GM21619 (cell line): ENCODE results near the gene GMIP.
"Not testable (repeated sequence)": the region's sequence is repeated elsewhere in the genome, so short reads cannot be mapped to it uniquely, and the experiment has no call there.

Experiments
- ATAC-seq: cut with Tn5 transposase; IDR thresholded peaks from one replicate; pipeline ENCODE4 v1.9.1; 2021; ENCODE audit not compliant: unreplicated experiment

Gene GMIP, protein sequence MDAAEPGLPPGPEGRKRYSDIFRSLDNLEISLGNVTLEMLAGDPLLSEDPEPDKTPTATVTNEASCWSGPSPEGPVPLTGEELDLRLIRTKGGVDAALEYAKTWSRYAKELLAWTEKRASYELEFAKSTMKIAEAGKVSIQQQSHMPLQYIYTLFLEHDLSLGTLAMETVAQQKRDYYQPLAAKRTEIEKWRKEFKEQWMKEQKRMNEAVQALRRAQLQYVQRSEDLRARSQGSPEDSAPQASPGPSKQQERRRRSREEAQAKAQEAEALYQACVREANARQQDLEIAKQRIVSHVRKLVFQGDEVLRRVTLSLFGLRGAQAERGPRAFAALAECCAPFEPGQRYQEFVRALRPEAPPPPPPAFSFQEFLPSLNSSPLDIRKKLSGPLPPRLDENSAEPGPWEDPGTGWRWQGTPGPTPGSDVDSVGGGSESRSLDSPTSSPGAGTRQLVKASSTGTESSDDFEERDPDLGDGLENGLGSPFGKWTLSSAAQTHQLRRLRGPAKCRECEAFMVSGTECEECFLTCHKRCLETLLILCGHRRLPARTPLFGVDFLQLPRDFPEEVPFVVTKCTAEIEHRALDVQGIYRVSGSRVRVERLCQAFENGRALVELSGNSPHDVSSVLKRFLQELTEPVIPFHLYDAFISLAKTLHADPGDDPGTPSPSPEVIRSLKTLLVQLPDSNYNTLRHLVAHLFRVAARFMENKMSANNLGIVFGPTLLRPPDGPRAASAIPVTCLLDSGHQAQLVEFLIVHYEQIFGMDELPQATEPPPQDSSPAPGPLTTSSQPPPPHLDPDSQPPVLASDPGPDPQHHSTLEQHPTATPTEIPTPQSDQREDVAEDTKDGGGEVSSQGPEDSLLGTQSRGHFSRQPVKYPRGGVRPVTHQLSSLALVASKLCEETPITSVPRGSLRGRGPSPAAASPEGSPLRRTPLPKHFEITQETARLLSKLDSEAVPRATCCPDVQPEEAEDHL

DNA sequence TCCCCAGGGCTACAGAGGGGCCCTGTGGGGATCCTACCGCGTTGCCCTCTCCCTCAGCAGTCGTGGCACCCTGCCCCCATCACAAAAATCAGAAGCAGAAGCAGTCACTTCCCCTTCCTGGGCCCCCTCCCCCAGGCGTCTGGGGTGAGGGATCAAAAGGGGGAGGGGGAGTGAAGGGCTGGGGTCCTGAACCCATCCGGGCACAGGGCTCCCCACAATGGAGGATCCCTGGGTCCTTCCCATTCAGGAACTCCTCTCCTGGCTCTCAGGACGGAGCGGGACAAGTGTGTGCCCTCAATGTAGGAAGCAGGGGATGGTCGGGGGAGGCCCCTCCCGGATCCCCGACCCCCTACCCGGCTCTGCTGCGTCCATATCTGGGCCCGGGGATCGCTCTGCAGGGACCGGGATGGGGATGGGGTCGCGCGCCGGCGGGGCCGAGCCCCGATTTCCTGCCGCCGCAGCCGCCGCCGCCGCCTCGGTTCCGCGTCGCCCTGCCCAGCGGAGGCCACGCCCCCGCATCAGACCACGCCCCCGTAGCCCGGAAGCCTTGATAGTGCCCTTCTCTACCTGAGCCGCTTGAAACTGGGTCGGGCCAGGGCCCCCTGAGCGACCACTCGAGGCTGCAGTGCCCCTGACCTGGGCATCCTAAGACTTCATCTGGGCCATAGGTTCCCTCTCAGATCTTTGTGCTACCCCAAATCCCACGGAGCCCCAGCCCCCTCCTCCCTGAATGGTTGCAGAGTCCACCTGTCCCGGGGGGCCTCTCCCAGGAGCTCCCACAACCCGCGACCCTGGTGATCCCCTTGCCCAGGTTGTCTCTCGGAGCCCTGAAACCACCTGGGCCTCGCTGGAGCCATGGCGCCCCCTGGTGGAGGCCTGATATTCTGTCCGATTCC is at the start of gene GMIP:
TSS of gene GMIP (minus strand) at position 500 of the 896 bp plus-strand sequence. CDS start at position 372, 128 bp downstream.
- peak; percentile 63 for ATAC-seq

DNA sequence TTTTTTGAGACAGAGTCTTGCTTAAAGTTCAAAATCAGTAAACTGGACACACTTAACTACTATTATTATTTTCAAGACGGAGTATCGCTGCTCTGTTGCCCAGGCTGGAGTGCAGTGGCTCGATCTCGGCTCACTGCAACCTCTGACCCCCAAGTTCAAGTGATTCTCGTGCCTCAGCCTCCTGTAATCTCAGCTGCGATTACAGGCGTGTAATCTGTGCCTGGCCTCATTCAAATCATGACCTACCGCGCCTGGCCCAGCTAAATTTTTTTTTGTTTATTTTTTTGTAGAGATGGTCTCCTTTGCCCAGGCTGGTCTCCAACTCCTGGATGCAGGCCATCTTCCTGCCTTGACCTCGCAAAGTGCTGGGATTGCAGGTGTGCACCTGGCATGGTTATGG is 48.2 kb upstream of the GMIP start:
- no peak for ATAC-seq

GRCh38 chr19:19689023-19689422 is 45.6 kb upstream of the GMIP start:
- not testable (repeated sequence) for ATAC-seq

GRCh38 chr19:19687090-19687489 is 43.6 kb upstream of the GMIP start:
- ATAC-seq, result no peak

DNA sequence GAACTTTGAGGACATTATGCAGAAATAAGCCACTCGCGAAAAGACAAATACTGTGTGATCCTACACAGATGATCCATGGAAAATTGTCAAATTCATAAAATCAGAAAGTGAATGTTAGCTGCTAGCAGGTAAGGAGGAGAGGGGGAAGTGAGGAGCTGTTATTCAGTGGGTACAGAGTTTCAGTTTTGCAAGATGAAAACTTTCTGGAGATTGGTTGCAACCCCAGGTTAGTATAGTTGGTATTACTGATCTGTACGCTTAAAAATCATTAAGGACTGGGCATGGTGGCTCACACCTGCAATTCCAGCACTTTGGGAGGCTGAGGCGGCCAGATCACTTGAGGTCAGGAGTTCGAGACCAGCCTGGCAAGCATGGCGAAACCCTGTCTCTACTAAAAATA is 43.1 kb upstream of the GMIP start:
- ATAC-seq, result no peak

GRCh38 chr19:19686119-19686518 is 42.7 kb upstream of the GMIP start:
- ATAC-seq, result not testable (repeated sequence)

- no peak for ATAC-seq
These were observed 36.0 kb upstream of the GMIP start for GRCh38 chr19:19679176-19680073.

GRCh38 chr19:19677579-19677978 is 34.1 kb upstream of the GMIP start:
- no peak for ATAC-seq

DNA sequence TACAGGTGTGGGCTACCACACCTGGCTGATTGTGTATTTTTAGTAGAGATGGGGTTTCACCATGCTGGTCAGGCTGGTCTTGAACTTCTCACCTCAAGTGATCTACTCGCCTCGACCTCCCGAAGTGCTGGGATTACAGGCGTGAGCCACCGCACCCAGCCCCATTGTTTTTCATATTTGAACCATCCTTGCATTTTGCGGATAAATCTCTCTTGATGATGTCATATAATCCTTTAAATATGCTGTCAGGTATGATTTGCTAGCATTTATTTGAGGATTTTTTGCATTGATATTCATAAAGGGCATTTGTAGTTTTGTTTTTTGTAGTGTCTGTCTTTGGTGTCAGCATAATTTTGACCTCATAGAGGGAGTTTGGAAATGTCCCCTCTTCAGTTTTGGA is 30.9 kb upstream of the GMIP start:
- ATAC-seq, result no peak

DNA sequence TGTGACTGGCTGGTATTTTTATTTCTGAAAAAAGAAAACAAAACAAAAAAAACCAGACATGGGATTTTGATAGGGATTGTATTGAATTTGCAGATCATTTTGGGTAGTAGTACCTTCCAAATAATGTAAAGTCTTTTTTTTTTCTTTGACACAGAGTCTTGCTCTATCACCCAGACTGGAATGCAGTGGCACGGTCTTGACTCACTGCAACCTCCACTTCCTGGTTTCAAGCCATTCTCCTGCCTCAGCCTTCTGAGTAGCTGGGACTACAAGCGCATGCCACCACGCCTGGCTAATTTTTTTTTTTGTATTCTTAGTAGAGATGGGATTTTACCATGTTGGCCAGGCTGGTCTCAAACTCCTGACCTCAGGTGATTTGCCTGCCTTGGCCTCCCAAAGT is 29.4 kb upstream of the GMIP start:
- ATAC-seq, result no peak

DNA sequence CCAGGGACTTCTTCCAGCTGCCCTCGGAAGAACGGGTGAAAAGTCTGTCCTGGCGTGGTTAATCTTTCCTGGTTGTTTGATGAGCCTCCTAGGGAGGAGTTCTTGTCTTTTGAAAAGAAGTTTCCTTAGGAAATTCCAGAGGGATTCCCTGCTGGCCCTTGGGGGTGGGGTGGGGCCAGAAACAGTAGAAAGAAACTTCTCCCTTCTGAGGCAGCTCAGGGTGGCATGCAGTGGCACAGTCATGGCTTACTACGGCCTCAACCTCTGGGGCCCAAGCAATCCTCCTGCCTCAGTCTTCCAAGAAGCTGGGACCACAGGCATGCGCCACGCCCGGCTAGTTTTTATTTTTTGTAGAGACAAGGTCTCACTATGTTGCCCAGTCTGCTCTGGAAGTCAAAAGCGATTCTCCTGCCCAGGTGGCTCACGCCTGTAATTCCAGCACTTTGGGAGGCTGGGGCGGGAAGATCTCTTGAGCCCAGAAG is 26.7 kb upstream of the GMIP start:
- ATAC-seq, result no peak

DNA sequence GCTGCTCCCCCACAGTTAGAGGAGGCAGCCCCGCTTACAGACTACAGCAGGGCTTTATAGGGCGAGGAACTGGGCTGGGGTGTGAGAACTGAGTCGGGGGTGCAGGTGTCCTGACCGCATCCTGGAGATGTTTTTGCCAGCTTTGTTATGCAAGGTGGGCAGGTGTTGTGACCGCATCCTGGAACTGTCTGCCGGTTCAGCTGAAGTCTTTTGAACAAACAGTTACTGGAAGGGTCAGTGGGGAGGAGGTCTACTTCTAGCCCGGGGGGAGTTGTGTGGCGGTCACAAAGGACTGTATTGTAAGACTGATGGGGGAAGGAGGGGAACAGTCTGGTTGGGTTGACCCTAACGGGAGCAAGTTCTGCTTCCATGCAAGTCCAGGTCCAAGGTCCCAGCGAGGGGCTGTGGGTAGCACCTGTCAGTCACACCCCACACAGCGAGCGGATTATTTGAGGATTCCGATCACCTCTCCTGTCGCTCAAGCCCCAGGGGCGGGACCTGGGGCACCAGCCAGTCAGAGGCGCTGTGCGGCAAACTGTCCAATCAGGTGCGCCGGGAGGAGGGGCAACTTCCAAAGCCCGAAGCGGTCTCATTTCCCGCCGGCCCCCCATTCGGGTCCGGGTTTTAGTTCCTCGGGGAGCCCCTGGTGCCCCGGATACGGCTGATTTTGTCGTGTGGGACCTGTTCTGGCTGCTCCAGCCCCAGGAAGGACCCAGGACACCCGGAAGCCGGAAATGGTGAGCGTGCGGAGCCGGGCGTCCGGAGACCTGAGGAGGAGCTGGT is 25.0 kb upstream of the GMIP start, which contains the start of gene ZNF101:
TSS of gene ZNF101 (plus strand) at position 610 of the 783 bp plus-strand sequence. CDS start at position 735, 125 bp downstream.
- peak; percentile 64 for ATAC-seq

DNA sequence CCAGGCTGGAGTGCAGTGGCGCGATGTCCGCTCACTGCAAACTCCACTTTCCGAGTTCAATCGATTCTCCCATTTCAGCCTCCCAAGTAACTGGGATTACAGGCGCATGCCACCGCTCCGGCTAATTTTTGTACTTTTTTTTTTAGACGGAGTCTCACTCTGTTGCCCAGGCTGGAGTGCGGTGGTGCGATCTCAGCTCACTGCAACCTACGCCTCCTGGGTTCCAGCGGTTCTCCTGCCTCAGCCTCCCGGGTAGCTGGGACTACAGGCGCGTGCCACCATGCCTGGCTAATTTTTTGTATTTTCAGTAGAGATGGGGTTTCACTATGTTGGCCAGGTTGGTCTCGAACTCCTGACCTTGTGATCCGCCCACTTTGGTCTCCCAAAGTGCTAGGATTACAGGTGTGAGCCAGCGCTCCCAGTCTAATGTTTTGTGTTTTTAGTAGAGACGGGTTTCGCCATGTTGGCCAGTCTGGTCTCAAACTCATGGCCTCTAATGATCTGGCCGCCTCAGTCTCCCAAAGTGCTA is 22.0 kb upstream of the GMIP start:
- not testable (repeated sequence) for ATAC-seq

DNA sequence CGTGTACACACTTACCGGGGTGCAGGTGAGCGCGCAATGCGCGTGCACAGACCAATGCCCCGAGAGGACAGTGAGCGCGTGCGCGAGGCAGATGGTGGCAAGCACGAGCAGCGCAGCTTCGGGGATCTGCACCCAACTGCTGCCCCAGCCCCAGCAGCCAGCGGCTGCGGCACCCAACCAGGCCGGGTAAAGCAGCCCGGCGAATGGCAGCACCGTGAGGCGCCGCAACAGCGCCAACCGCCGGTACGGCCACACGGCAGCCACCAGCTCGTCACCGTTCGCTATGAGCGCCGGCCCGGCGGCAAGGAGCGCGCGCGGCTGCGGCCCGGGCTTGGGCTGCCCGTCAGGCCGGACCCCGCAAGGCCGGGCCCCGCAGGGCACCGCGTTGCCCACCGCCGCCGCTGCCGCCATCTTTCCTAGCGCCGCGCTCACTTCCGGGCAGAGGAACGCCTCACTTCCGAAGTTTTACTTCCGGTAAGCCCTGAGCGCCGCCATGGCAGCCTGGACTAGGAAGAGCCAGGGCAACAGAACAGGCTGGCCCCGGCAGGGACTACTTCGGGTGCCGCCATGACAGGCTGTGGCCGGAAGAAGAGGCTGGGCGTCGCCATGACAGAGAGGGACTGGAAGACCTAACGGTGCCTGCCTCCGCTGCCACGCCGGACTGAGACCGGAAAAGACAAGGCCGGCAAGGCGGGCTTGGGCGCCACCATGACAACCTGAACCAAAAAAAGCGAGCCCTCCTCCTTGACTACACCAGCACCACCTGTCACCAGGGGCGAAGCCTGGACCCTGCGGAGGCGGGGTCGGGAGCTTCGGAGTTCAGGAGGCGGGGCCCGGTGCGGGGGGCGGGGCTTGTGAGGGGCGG is 20.0 kb upstream of the GMIP start, which contains the start of gene ATP13A1:
TSS of gene ATP13A1 (minus strand) at position 421 of the 865 bp plus-strand sequence. CDS start at position 411, 10 bp downstream.
- ATAC-seq, result peak; percentile 62

GRCh38 chr19:19662871-19663255 is 19.4 kb upstream of the GMIP start:
- ATAC-seq, result no peak

DNA sequence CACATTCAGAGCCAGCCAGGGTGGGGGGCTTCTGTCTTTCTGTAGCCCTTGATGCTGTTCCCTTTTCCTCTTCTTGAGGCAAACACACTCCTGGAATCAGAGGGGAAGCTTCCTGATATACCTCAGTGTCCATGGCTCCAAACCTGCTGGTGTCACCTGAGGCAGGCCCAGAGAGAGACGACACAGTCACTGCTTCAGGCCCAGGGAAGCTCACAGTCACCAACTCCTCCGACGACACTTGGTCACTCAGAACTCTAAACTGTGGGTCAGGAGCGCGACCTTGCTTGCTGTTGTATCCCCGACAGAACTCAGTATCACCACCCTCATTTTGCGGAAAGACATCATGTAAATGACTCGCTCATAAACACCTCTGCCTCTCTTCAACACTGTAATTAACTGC is 18.9 kb upstream of the GMIP start:
- ATAC-seq, result no peak

DNA sequence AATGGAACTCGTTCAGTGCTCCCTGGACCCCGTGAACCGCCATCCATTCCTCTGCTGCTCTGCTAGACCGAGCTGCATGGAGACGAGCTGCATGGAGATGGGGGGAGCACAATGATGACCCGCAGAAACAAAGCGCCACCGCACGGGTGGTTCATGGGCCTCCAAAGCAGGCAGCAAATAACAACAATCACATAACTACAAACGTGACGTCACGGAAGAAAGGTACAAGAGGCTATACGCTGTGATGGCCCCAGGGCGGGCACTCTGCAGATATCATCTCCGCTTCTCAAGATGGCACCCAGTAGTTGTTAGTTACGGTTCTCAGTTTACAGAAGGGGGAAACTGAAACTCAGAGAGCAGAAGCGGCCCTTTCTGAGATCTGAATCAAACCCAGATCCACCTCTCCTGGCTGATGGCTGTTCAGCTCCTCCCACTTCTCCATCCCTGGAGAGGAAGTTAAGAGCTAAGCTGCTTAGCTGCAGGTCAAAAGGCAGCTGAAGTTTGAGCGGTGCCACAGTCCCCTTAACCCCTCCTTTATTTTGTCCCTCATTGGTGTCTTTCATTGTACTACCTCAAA is 18.3 kb upstream of the GMIP start:
- peak; percentile 42 for ATAC-seq
